ENCODE measurements around the gene LARGE2. TPM values are rescaled to one million over a fixed set of nuclear protein-coding genes. Genes with fewer than 3 reads are reported as not detected.
"Not testable (repeated sequence)": the region's sequence is repeated elsewhere in the genome, so short reads cannot be mapped to it uniquely, and the experiment has no call there.

Gene LARGE2
- total RNA-seq, 1 donor from 2014 or later = not detected

DNA sequence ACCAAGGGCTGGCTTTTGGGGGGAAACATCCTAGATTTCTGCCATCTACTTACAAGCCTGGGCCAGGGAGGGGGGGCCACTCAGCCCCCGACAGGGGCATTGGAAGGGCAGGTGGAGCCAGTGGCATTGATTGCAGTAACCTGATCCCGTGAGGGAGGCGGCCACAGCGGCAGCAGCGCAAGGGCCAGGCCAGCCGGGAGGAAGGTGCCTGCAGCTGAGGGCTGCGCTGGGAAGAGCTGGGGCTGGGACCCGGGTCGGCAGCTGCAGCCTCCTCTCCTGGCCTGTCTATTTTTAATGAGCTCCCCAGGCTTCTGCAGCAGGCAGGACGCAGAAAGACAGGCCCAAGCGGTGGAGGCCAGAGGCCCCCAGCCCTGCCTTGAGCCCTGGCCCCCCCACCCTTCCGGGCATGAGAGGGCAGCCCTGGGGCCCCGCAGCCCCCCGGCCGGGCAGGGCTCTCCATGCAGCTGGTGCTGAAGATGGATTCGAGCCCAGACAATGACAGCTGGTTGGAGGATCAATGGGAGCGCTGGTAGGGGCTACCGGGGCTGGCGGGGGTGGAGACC lies 26.0 kb upstream of the LARGE2 start:
- no peak for DNase-seq

DNA sequence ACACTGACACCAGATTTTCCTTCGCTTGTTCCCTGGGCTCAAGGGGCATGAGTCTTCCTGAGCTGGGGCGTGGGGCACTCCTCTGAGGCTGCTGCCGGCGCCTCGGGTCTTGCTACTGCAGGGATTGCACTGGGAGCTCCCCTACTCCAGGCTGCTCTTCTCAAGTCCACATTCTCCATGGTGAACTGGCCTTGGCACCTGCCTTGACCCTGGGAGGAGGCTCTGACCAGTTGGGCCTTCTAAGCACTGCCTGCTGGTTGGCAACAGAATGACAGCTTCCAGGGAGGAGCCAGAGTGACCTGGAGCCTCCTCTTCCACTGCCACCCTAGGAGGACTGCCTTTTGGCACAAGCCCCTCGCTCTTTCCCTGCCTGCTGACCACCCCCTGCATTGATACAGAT lies 24.9 kb upstream of the LARGE2 start:
- no peak for DNase-seq

GRCh38 chr11:45899086-45899447 lies 23.4 kb upstream of the LARGE2 start:
- no peak for DNase-seq

- DNase-seq = peak; percentile 78
Measured at GRCh38 chr11:45899448-45900174, 22.8 kb upstream of the LARGE2 start.

DNA sequence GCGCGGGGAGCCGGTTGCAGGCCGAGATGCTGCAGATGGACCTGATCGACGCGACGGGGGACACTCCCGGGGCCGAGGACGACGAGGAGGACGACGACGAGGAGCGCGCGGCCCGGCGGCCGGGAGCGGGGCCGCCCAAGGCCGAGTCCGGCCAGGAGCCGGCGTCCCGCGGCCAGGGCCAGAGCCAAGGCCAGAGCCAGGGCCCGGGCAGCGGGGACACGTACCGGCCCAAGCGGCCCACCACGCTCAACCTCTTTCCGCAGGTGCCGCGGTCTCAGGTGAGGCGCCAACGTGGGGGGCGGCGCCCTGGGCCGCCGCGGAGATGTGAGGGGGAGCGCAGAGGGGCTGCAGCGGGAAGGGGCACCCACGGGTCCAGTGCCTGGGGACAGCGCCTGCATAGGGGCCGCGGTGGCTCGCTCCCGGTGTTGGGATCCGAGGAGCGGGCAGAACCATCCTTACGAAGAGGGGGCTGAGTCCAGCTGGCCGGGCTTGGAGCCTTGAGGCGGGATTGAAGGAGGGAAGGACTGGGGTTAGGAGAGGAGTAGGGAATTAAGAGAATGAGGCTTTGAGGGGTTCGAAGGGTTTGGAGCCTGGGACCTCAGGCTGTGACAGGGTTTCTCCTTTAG lies 22.2 kb upstream of the LARGE2 start:
- DNase-seq = not testable (repeated sequence)

GRCh38 chr11:45900916-45901617 lies 21.4 kb upstream of the LARGE2 start:
- DNase-seq = no peak

DNA sequence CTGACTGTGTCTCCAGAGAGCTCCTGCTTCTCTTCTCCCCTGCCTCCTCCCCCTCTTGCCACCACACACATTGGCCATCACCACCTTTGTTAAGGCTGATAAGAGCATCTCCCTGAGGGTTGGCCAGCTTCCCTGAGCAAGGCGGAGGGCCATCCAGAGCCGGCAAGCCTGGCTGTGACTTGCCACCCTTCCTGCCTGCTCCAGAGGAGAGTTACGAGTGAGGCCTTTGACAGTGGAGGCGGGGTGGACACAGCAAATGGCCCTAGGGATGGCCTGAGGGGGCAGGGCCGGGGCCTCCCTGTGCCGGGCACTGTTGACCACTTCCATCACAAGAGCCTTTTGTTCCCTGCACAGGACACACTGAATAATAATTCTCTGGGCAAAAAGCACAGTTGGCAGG lies 20.8 kb upstream of the LARGE2 start:
- DNase-seq = no peak

DNA sequence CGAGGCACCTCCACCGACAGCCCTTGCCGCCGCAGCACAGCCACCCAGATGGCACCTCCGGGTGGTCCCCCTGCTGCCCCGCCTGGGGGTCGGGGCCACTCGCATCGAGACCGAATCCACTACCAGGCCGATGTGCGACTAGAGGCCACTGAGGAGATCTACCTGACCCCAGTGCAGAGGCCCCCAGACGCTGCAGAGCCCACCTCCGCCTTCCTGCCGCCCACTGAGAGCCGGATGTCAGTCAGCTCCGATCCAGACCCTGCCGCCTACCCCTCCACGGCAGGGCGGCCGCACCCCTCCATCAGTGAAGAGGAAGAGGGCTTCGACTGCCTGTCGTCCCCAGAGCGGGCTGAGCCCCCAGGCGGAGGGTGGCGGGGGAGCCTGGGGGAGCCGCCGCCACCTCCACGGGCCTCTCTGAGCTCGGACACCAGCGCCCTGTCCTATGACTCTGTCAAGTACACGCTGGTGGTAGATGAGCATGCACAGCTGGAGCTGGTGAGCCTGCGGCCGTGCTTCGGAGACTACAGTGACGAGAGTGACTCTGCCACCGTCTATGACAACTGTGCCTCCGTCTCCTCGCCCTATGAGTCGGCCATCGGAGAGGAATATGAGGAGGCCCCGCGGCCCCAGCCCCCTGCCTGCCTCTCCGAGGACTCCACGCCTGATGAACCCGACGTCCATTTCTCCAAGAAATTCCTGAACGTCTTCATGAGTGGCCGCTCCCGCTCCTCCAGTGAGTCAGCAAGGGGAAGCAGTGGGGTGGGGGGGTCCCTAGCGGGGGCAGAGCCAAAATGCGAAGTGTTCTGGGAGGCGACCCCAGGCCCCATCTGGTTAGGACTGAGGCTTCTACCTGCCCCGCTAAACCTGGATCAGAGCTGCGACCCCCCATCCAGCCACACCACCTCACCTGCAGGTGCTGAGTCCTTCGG lies 19.7 kb upstream of the LARGE2 start:
- no peak for DNase-seq

- no peak for DNase-seq
Measured at GRCh38 chr11:45904309-45904915, 18.0 kb upstream of the LARGE2 start.

GRCh38 chr11:45905095-45905494 lies 17.4 kb upstream of the LARGE2 start:
- DNase-seq = no peak

DNA sequence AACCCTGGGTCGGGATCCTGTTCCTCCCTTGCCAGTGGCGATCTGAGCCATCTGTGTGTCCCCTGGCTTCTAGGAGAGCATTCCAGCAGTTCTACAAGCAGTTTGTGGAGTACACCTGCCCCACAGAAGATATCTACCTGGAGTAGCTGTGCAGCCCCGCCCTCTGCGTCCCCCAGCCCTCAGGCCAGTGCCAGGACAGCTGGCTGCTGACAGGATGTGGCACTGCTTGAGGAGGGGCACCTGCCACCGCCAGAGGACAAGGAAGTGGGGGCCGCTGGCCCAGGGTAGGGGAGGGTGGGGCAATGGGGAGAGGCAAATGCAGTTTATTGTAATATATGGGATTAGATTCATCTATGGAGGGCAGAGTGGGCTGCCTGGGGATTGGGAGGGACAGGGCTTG lies 16.9 kb upstream of the LARGE2 start:
- not testable (repeated sequence) for DNase-seq

DNA sequence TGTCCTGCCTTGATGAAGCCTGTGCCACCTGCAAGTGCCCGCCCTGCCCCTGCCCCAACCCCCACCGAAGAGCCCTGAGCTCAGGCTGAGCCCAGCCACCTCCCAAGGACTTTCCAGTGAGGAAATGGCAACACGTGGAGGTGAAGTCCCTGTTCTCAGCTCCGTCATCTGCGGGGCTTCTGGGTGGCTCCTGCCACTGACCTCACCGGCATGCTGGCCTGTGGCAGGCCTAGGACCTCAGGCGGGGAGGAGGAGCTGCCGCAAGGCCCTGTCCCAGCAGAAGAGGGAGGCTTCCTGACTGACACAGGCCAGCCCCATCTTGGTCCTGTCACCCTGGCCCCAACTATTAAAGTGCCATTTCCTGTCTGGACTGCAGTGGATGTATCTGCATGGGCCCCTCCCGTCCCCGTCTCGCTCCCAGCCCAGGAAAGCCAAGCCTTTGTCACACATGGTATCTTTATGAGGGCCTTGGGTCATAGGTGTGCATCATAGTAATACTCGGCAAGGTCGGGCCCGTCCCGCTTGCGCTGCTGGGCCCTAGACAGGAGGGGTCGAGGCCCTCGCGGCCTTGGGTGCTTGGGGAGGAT lies 16.3 kb upstream of the LARGE2 start:
- DNase-seq = peak; percentile 12

- no peak for DNase-seq
Measured at GRCh38 chr11:45906965-45907611, 15.4 kb upstream of the LARGE2 start, which contains the start of gene FREY1. Gene FREY1 (minus strand): TSS chr11:45907271. CDS start chr11:45907245, 26 bp downstream.

- DNase-seq = no peak
Measured at GRCh38 chr11:45907911-45908370, 14.5 kb upstream of the LARGE2 start.

DNA sequence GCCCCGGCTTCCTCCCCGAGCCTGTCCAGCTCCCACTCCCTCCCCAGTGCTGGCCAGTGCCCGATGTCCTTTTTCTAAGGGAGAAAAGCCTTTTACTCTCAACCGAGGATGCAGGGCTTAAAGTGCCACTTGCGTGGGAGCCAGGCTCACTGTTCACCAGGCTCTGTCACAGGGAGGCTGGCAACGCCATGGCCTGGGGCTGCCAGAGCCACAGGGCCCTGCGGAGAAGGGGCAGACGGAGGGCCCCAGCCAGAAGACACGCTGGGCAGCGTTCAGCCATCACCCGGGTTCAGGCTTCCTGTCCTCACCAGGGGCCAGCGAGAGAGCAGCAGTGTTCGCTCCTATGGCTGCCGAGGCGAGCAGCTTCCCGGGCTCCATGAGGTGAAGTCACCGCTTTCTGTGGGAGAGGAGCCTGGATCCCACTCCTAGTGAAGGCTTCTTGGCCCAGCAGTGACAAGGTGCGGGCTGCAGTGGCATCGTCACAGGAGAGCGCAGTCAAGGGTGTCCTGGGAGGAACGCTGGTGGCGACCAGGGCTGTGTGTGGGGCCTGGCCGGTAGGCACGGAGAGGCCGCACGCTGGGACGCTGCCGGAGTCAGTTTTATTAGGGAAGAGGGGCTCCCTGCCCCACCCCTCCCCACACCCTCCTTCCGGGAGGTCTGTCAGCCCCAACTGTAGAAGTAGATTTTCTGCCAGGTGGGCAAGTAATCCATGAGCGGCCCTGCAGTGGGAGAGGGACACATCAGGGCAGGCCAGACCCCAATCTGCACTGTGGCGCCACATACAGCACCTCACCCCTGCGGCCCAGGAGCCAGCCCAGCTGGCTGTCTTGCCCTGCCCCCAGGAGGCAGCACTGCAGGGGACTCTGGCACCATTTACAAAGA lies 12.6 kb upstream of the LARGE2 start:
- DNase-seq = no peak

GRCh38 chr11:45910623-45911022 lies 11.8 kb upstream of the LARGE2 start:
- no peak for DNase-seq

- no peak for DNase-seq
Measured at GRCh38 chr11:45913514-45913913, 8.9 kb upstream of the LARGE2 start.

GRCh38 chr11:45913942-45914635 lies 8.4 kb upstream of the LARGE2 start:
- DNase-seq = no peak

- no peak for DNase-seq
Measured at GRCh38 chr11:45915446-45915845, 7.0 kb upstream of the LARGE2 start.

All from dermis blood vessel endothelial cell (primary cell).